ENCODE data around the gene EMP2.

EMP2 gene

DNA sequence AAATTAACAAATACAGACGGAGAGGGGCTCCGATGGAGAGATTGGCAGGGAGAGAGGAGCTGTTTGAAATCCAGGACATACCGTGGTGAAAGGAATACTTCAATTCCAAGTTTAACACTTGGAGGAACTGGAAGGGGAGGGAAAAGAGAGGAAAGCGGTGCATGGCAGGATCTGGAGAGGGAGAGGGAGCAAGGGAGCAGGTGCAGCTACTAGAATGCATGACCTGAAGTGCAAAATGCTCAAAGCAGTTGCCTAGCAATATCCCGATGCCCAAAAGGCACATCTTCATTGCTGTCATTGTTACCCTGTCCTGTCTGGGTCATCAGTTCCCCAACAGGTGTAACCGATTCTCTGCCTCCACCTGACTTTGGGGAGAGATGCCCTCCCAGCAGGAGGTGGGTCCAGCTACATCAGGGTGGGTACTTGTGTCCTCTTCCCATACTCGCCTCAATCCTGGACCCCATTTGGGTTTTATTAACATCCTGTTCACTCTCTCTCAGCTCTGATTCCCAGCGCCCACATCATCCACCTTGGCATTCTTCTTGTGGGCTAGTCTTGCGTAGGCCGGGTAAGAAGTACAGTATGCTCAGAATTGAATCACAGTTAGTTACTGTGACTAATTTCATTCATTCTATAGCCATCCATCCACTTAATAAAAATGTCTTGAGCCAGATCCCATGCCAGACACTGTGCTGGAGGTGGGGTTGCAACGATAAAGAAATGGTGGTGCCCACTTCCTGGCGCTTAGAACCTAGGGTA is 37.4 kb upstream of the EMP2 start:
- H3K4me1 ChIP-seq (ENCODE audit: insufficient read depth, low read length), result peaks cover 26% of the 10 kb centered on the region
- no peak overlapping the region for H3K27ac ChIP-seq (ENCODE audit: low read depth, low read length)
- H3K36me3 ChIP-seq (ENCODE audit: insufficient read depth, low read length), result no peaks in the 10 kb centered on the region
- H3K9ac ChIP-seq (ENCODE audit: low read length), result no peak overlapping the region
- H3K27me3 ChIP-seq (ENCODE audit: control insufficient read depth in 1 of 2, insufficient read depth in 2 of 2, low read length in 2 of 2), result no peaks in the 10 kb centered on the region
- no peak overlapping the region for H3K4me3 ChIP-seq (ENCODE audit: low read depth in 1 of 2, low read length in 2 of 2)
- no peaks in the 10 kb centered on the region for H3K9me3 ChIP-seq (ENCODE audit: low read length)

DNA sequence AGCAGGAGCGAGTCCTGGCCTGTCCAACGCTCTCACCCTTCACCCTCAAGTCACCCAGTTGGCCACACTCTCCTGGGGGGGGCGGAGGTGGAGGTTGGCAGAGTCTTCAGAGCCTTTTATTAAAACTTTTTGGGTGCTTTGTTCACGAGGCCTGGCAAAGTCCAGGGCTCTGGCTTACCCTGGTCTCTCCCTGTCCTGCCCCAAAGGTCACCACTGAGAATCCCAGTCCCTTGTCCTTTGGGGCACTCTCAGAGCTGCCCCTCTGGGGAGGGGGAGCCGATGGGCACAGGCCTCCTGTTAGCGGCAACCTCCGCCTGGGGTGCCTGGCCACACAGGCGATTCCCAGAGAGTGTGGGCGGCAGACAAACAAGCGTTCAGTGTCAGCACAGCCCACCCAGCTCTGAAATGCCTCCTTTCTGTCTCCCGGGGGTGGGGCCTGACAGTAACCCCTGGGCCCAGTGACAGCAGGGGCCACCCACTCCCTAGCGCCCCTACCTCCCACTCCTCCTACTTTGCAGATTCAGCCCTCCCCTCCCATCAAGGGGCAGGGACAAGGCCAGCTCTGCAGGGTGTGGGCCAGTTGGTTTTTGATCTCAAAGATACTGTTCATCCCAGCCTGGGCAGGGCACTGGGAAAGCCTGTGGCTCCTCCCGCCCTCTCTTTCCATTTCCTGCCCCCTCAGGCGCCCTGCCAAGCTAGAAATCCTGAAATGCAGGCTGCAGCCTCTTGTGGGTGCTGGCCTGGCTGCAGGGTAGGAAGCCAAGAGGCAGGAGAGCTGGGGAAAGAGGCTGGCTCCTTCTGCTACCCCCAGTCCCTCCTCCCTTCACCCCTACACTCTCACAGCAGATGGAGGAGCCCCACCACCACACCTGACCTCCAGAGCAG is 36.6 kb upstream of the EMP2 start:
- no peak overlapping the region for H3K9ac ChIP-seq (ENCODE audit: low read length)
- H3K27me3 ChIP-seq (ENCODE audit: control insufficient read depth in 1 of 2, insufficient read depth in 2 of 2, low read length in 2 of 2), result no peaks in the 10 kb centered on the region
- H3K27ac ChIP-seq (ENCODE audit: low read depth, low read length), result no peak overlapping the region
- H3K4me3 ChIP-seq (ENCODE audit: low read depth in 1 of 2, low read length in 2 of 2), result no peak overlapping the region
- no peaks in the 10 kb centered on the region for H3K9me3 ChIP-seq (ENCODE audit: low read length)
- peaks cover 26% of the 10 kb centered on the region for H3K4me1 ChIP-seq (ENCODE audit: insufficient read depth, low read length)
- no peaks in the 10 kb centered on the region for H3K36me3 ChIP-seq (ENCODE audit: insufficient read depth, low read length)

GRCh38 chr16:10616419-10616755 is 36.0 kb upstream of the EMP2 start:
- H3K36me3 ChIP-seq (ENCODE audit: insufficient read depth, low read length), result no peaks in the 10 kb centered on the region
- H3K27ac ChIP-seq (ENCODE audit: low read depth, low read length), result no peak overlapping the region
- H3K4me1 ChIP-seq (ENCODE audit: insufficient read depth, low read length), result peaks cover 26% of the 10 kb centered on the region
- no peak overlapping the region for H3K4me3 ChIP-seq (ENCODE audit: low read depth in 1 of 2, low read length in 2 of 2)
- H3K9me3 ChIP-seq (ENCODE audit: low read length), result no peaks in the 10 kb centered on the region
- no peaks in the 10 kb centered on the region for H3K27me3 ChIP-seq (ENCODE audit: control insufficient read depth in 1 of 2, insufficient read depth in 2 of 2, low read length in 2 of 2)
- no peak overlapping the region for H3K9ac ChIP-seq (ENCODE audit: low read length)

DNA sequence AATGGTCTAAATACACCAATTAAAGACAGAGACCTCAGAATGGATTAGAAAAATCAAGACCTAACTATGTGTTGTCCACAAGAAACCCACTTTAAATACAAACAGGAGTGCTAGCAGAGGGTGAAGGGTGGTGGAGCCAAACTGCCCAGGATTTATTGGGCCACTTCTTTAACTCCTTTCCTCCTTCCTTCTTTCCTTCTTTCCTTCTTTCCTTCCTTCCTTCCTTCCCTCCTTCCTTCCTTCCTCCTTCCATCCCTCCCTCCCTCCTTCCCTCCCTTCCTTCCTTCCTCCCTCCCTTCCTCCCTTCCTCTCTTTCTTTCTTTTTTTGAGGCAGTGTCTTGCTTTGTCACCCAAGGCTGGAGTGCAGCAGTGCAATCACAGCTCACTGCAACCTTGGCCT is 34.3 kb upstream of the EMP2 start:
- no peaks in the 10 kb centered on the region for H3K27me3 ChIP-seq (ENCODE audit: control insufficient read depth in 1 of 2, insufficient read depth in 2 of 2, low read length in 2 of 2)
- H3K4me1 ChIP-seq (ENCODE audit: insufficient read depth, low read length), result peaks cover 23% of the 10 kb centered on the region
- no peak overlapping the region for H3K9ac ChIP-seq (ENCODE audit: low read length)
- no peaks in the 10 kb centered on the region for H3K36me3 ChIP-seq (ENCODE audit: insufficient read depth, low read length)
- no peak overlapping the region for H3K27ac ChIP-seq (ENCODE audit: low read depth, low read length)
- no peaks in the 10 kb centered on the region for H3K9me3 ChIP-seq (ENCODE audit: low read length)
- no peak overlapping the region for H3K4me3 ChIP-seq (ENCODE audit: low read depth in 1 of 2, low read length in 2 of 2)

DNA sequence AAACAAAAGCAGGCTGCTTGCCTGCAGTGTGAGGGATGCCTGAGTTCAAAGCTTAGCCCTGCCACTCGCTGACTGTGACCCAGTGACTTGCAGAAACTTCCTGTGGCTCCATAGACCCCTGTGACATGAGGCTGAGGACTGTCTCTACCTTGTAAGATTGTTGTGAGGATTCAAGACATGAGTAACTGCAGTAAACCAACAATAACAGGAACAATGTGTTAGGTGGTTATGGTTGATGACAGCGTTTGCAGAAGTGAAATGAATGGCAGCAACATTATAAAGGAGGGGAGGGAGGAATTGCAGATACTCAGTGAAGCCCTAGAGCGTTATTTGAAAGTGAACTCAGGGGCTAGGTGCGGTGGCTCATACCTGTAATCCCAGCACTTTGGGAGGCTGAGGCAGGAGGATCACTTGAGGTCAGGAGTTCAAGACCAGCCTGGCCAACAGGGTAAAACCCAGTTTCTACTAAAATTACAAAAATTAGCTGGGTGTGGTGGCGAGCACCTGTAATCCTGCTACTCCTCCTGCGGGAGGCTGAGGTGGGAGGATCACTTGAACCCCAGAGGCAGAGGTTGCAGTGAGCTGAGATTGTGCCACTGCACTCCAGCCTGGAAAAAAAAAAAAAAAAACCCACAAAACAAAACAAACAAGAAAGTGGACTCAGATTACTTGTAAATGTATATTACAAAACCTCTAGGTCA is 33.5 kb upstream of the EMP2 start:
- Histone ChIP-seq H3K4me1 (ENCODE audit: insufficient read depth, low read length) (peaks cover 21% of the 10 kb centered on the region), H3K27ac (ENCODE audit: low read depth, low read length) (no peak overlapping the region), H3K36me3 (ENCODE audit: insufficient read depth, low read length) (no peaks in the 10 kb centered on the region), H3K9ac (ENCODE audit: low read length) (no peak overlapping the region), H3K27me3 (ENCODE audit: control insufficient read depth in 1 of 2, insufficient read depth in 2 of 2, low read length in 2 of 2) (no peaks in the 10 kb centered on the region), H3K9me3 (ENCODE audit: low read length) (no peaks in the 10 kb centered on the region), H3K4me3 (ENCODE audit: low read depth in 1 of 2, low read length in 2 of 2) (no peak overlapping the region)

GRCh38 chr16:10612649-10613179 is 32.3 kb upstream of the EMP2 start:
- peaks cover 19% of the 10 kb centered on the region for H3K4me1 ChIP-seq (ENCODE audit: insufficient read depth, low read length)
- no peaks in the 10 kb centered on the region for H3K36me3 ChIP-seq (ENCODE audit: insufficient read depth, low read length)
- no peak overlapping the region for H3K27ac ChIP-seq (ENCODE audit: low read depth, low read length)
- no peaks in the 10 kb centered on the region for H3K9me3 ChIP-seq (ENCODE audit: low read length)
- no peak overlapping the region for H3K9ac ChIP-seq (ENCODE audit: low read length)
- no peak overlapping the region for H3K4me3 ChIP-seq (ENCODE audit: low read depth in 1 of 2, low read length in 2 of 2)
- no peaks in the 10 kb centered on the region for H3K27me3 ChIP-seq (ENCODE audit: control insufficient read depth in 1 of 2, insufficient read depth in 2 of 2, low read length in 2 of 2)

DNA sequence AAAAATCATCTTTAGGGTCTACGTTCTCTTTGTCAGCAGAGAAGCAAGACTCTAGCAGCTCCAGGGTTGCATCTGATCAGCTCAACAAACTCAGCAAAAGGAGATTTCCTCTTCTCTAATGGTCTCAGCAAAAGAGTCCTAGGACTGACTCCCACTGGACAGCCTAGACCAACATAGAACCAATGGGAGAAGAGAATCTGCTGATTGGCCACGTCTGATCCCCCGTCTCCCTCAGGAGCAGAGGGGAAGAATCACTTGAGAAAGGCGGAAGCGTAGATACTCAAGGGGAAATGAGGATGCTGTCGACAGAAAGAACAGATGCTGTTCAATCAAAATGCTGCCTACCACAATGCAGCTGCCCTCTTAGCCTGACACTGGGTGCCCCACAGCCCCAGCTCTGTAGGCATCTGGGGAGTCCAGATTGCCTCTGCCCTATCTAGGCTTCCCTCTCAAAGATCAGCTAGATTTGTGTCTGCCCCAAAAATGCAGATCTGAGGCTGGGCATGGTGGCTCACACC is 31.5 kb upstream of the EMP2 start:
- H3K4me1 ChIP-seq (ENCODE audit: insufficient read depth, low read length), result peaks cover 11% of the 10 kb centered on the region
- H3K27me3 ChIP-seq (ENCODE audit: control insufficient read depth in 1 of 2, insufficient read depth in 2 of 2, low read length in 2 of 2), result no peaks in the 10 kb centered on the region
- H3K9ac ChIP-seq (ENCODE audit: low read length), result no peak overlapping the region
- no peaks in the 10 kb centered on the region for H3K36me3 ChIP-seq (ENCODE audit: insufficient read depth, low read length)
- H3K27ac ChIP-seq (ENCODE audit: low read depth, low read length), result no peak overlapping the region
- no peak overlapping the region for H3K4me3 ChIP-seq (ENCODE audit: low read depth in 1 of 2, low read length in 2 of 2)
- no peaks in the 10 kb centered on the region for H3K9me3 ChIP-seq (ENCODE audit: low read length)

GRCh38 chr16:10610499-10611184 is 30.2 kb upstream of the EMP2 start:
- Histone ChIP-seq H3K9ac (ENCODE audit: low read length) (no peak overlapping the region), H3K27me3 (ENCODE audit: control insufficient read depth in 1 of 2, insufficient read depth in 2 of 2, low read length in 2 of 2) (no peaks in the 10 kb centered on the region), H3K4me3 (ENCODE audit: low read depth in 1 of 2, low read length in 2 of 2) (no peak overlapping the region), H3K9me3 (ENCODE audit: low read length) (no peaks in the 10 kb centered on the region), H3K27ac (ENCODE audit: low read depth, low read length) (no peak overlapping the region), H3K4me1 (ENCODE audit: insufficient read depth, low read length) (peaks cover 8% of the 10 kb centered on the region), H3K36me3 (ENCODE audit: insufficient read depth, low read length) (no peaks in the 10 kb centered on the region)

- Histone ChIP-seq H3K4me3 (ENCODE audit: low read depth in 1 of 2, low read length in 2 of 2) (no peak overlapping the region), H3K36me3 (ENCODE audit: insufficient read depth, low read length) (no peaks in the 10 kb centered on the region), H3K9me3 (ENCODE audit: low read length) (no peaks in the 10 kb centered on the region), H3K27ac (ENCODE audit: low read depth, low read length) (peak overlapping the region; percentile 58), H3K9ac (ENCODE audit: low read length) (no peak overlapping the region), H3K27me3 (ENCODE audit: control insufficient read depth in 1 of 2, insufficient read depth in 2 of 2, low read length in 2 of 2) (no peaks in the 10 kb centered on the region), H3K4me1 (ENCODE audit: insufficient read depth, low read length) (peaks cover 8% of the 10 kb centered on the region)
Measured at GRCh38 chr16:10609402-10609774, 29.0 kb upstream of the EMP2 start.

DNA sequence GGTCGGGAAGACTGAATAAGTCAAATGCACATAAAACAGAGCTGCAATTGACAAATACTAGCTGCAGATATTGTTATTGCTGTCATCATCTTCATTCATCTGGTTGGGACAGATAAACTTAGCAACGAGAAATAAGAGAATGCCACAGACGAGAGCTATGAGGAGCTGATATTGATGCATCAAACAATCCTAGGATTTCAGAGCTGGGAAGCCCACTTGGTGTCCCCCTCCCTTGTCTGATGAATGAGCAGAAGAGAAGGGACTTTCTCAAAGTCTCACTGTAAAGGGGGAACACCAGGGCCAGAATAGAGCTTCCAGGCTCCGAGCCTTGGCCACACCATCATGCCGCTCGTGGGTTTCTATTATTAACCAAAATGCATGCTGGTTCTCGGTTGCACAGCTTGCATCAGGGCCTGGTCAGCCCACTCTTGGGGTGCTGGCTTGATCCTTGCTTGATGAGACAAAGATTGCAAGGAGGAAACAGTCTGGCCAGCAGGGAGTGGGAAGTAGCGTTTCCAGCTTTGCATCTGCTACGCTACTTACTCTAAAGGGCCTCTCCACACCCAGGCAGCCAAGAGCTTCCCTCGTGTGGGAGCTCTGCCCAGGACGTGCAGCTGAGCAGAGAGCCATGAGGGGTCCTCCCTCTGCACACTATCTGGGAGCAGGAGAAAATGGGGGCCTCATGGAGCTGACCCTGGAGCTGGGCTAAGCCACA is 28.4 kb upstream of the EMP2 start:
- Histone ChIP-seq H3K4me1 (ENCODE audit: insufficient read depth, low read length) (peaks cover 8% of the 10 kb centered on the region), H3K27me3 (ENCODE audit: control insufficient read depth in 1 of 2, insufficient read depth in 2 of 2, low read length in 2 of 2) (no peaks in the 10 kb centered on the region), H3K4me3 (ENCODE audit: low read depth in 1 of 2, low read length in 2 of 2) (no peak overlapping the region), H3K36me3 (ENCODE audit: insufficient read depth, low read length) (no peaks in the 10 kb centered on the region), H3K9ac (ENCODE audit: low read length) (no peak overlapping the region), H3K9me3 (ENCODE audit: low read length) (no peaks in the 10 kb centered on the region), H3K27ac (ENCODE audit: low read depth, low read length) (peak overlapping the region; percentile 58)
